ENCODE measurements around the gene PIBF1.

- TF ChIP-seq POLR2A (IDR thresholded peaks at IDR 0.05), result no peak
- no peak for TF ChIP-seq CTCF (IDR thresholded peaks at IDR 0.05)
- no peak for TF ChIP-seq POLR2AphosphoS5 (IDR thresholded peaks at IDR 0.05)
These were observed 52.7 kb downstream of the PIBF1 start for GRCh38 chr13:72834601-72835000.
